ENCODE results near the gene S100G.

Gene S100G

DNA sequence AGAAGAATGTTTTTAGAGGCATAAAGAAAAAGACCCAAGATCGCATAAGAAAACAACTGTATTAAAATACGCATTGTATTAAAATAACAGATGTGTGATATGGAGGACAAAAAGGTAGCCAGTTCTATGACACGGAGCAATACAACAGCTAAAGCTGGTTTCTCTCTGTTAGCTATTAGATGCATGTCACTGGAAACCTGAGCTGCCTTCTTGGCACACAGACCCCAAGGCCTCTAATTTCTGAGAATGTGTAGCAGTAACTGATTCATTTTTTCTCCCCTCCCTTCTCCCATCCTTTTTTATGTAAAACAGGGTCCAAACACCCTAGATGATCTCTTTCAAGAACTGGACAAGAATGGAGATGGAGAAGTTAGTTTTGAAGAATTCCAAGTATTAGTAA, 4.1 kb downstream of the S100G start:
- Histone ChIP-seq H3K79me2 (ENCODE audit: insufficient read depth, low read length) (no peaks in the 10 kb centered on the region), H3K4me1 (ENCODE audit: insufficient read depth, low read length) (no peaks in the 10 kb centered on the region), H2AFZ (ENCODE audit: low read depth, low read length) (no peak overlapping the region), H3K4me3 (ENCODE audit: low read depth in 1 of 2, low read length in 2 of 2) (no peak overlapping the region), H3K27me3 (ENCODE audit: insufficient read depth, low read length, poor library complexity) (no peaks in the 10 kb centered on the region), H3K9ac (ENCODE audit: low read depth, low read length) (no peak overlapping the region), H3K9me3 (ENCODE audit: insufficient read depth, low read length, severe bottlenecking) (no peaks in the 10 kb centered on the region), H4K20me1 (ENCODE audit: insufficient read depth, low read length) (no peaks in the 10 kb centered on the region), H3K27ac (ENCODE audit: low read length) (no peak overlapping the region), H3K36me3 (ENCODE audit: insufficient read depth, low read length) (no peaks in the 10 kb centered on the region), H3K4me2 (ENCODE audit: insufficient read depth, low read length) (no peak overlapping the region)
- no peak for ATAC-seq (ENCODE audit: insufficient read depth, low read depth)
- no peak for DNase-seq
- no peak for TF ChIP-seq EZH2 (IDR thresholded peaks at IDR 0.05; ENCODE audit: borderline replicate concordance, low read depth, low read length, severe bottlenecking)
- TF ChIP-seq, protein P1, sequence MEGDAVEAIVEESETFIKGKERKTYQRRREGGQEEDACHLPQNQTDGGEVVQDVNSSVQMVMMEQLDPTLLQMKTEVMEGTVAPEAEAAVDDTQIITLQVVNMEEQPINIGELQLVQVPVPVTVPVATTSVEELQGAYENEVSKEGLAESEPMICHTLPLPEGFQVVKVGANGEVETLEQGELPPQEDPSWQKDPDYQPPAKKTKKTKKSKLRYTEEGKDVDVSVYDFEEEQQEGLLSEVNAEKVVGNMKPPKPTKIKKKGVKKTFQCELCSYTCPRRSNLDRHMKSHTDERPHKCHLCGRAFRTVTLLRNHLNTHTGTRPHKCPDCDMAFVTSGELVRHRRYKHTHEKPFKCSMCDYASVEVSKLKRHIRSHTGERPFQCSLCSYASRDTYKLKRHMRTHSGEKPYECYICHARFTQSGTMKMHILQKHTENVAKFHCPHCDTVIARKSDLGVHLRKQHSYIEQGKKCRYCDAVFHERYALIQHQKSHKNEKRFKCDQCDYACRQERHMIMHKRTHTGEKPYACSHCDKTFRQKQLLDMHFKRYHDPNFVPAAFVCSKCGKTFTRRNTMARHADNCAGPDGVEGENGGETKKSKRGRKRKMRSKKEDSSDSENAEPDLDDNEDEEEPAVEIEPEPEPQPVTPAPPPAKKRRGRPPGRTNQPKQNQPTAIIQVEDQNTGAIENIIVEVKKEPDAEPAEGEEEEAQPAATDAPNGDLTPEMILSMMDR (IDR thresholded peaks at IDR 0.05; ENCODE audit: borderline replicate concordance, extremely low read depth, low read length, poor library complexity, severe bottlenecking), result no peak

DNA sequence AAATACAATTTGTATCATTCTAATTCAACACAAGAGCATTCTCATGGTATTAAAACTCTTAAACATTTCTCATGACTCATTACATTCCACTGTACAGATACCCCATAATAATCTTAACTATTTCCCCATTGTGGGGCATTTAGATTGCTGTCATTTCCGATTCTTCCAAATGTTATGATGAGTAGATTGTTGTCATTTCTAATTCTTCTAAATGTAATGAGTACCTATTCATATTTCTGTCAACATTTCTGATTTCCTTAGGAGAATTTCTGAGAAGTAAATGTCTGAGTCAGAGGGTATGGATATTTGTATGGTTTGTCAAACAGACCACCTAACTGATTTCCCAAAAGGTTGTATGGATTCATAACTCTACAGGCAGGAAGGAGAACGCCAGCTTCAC, 8.3 kb downstream of the S100G start:
- no peak overlapping the region for H3K27ac ChIP-seq (ENCODE audit: low read length)
- no peak for TF ChIP-seq EZH2 (IDR thresholded peaks at IDR 0.05; ENCODE audit: borderline replicate concordance, low read depth, low read length, severe bottlenecking)
- TF ChIP-seq, protein P1 (IDR thresholded peaks at IDR 0.05; ENCODE audit: borderline replicate concordance, extremely low read depth, low read length, poor library complexity, severe bottlenecking), result no peak
- no peak overlapping the region for H3K4me2 ChIP-seq (ENCODE audit: insufficient read depth, low read length)
- ATAC-seq (ENCODE audit: insufficient read depth, low read depth), result no peak
- no peak overlapping the region for H3K9ac ChIP-seq (ENCODE audit: low read depth, low read length)
- no peaks in the 10 kb centered on the region for H4K20me1 ChIP-seq (ENCODE audit: insufficient read depth, low read length)
- H3K4me3 ChIP-seq (ENCODE audit: low read depth in 1 of 2, low read length in 2 of 2), result no peak overlapping the region
- H3K9me3 ChIP-seq (ENCODE audit: insufficient read depth, low read length, severe bottlenecking), result no peaks in the 10 kb centered on the region
- no peaks in the 10 kb centered on the region for H3K4me1 ChIP-seq (ENCODE audit: insufficient read depth, low read length)
- no peaks in the 10 kb centered on the region for H3K27me3 ChIP-seq (ENCODE audit: insufficient read depth, low read length, poor library complexity)
- no peaks in the 10 kb centered on the region for H3K79me2 ChIP-seq (ENCODE audit: insufficient read depth, low read length)
- no peak for DNase-seq
- no peaks in the 10 kb centered on the region for H3K36me3 ChIP-seq (ENCODE audit: insufficient read depth, low read length)
- no peak overlapping the region for H2AFZ ChIP-seq (ENCODE audit: low read depth, low read length)

DNA sequence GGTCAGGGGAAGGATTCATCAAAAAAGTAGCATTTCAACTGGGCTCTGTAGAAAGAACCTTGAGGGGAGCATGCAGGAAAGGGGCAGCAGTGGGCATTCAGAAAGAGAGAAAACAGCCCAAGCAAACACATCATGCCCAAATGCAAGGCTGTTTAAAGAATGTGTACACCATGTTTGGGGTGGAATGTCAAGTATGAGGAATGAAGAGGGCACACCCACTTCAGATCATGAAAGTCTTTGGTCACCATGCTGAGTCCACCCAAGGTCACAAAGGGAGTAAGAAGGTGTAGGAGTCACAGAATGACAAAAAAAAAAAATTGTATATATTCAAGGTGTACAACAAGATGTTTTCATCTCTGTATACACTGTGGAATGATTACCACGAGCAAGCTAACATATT, 9.4 kb downstream of the S100G start:
- DNase-seq, result no peak
- H3K9me3 ChIP-seq (ENCODE audit: insufficient read depth, low read length, severe bottlenecking), result no peaks in the 10 kb centered on the region
- no peak overlapping the region for H2AFZ ChIP-seq (ENCODE audit: low read depth, low read length)
- H3K4me2 ChIP-seq (ENCODE audit: insufficient read depth, low read length), result no peak overlapping the region
- H4K20me1 ChIP-seq (ENCODE audit: insufficient read depth, low read length), result no peaks in the 10 kb centered on the region
- TF ChIP-seq EZH2 (IDR thresholded peaks at IDR 0.05; ENCODE audit: borderline replicate concordance, low read depth, low read length, severe bottlenecking), result no peak
- TF ChIP-seq, protein P1 (IDR thresholded peaks at IDR 0.05; ENCODE audit: borderline replicate concordance, extremely low read depth, low read length, poor library complexity, severe bottlenecking), result no peak
- no peaks in the 10 kb centered on the region for H3K79me2 ChIP-seq (ENCODE audit: insufficient read depth, low read length)
- no peak for ATAC-seq (ENCODE audit: insufficient read depth, low read depth)
- H3K4me1 ChIP-seq (ENCODE audit: insufficient read depth, low read length), result no peaks in the 10 kb centered on the region
- no peak overlapping the region for H3K4me3 ChIP-seq (ENCODE audit: low read depth in 1 of 2, low read length in 2 of 2)
- H3K27ac ChIP-seq (ENCODE audit: low read length), result no peak overlapping the region
- H3K27me3 ChIP-seq (ENCODE audit: insufficient read depth, low read length, poor library complexity), result no peaks in the 10 kb centered on the region
- no peak overlapping the region for H3K9ac ChIP-seq (ENCODE audit: low read depth, low read length)
- H3K36me3 ChIP-seq (ENCODE audit: insufficient read depth, low read length), result no peaks in the 10 kb centered on the region

DNA sequence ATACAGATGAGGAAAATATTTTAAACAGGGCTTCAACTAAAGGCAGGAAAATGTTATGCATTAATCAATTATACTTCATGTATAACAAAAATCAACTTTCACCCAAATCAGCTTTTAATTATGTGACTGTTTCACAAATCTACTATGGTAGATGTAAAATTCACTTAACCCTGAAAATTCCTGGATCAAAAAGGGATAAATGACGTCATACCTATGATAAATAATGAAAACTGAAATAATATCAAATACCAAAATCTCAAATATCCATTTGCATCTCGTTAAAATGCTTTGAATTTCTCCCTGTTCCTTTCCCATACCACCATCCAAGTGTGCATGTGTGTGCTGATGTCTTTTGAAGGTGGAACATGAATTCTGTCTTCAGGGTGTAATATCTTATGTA, 11.5 kb downstream of the S100G start:
- H3K4me2 ChIP-seq (ENCODE audit: insufficient read depth, low read length), result no peak overlapping the region
- H2AFZ ChIP-seq (ENCODE audit: low read depth, low read length), result no peak overlapping the region
- H4K20me1 ChIP-seq (ENCODE audit: insufficient read depth, low read length), result no peaks in the 10 kb centered on the region
- no peaks in the 10 kb centered on the region for H3K27me3 ChIP-seq (ENCODE audit: insufficient read depth, low read length, poor library complexity)
- H3K9me3 ChIP-seq (ENCODE audit: insufficient read depth, low read length, severe bottlenecking), result no peaks in the 10 kb centered on the region
- H3K79me2 ChIP-seq (ENCODE audit: insufficient read depth, low read length), result no peaks in the 10 kb centered on the region
- no peak overlapping the region for H3K27ac ChIP-seq (ENCODE audit: low read length)
- DNase-seq, result no peak
- TF ChIP-seq, protein P1 (IDR thresholded peaks at IDR 0.05; ENCODE audit: borderline replicate concordance, extremely low read depth, low read length, poor library complexity, severe bottlenecking), result no peak
- no peak for TF ChIP-seq EZH2 (IDR thresholded peaks at IDR 0.05; ENCODE audit: borderline replicate concordance, low read depth, low read length, severe bottlenecking)
- H3K4me1 ChIP-seq (ENCODE audit: insufficient read depth, low read length), result no peaks in the 10 kb centered on the region
- H3K4me3 ChIP-seq (ENCODE audit: low read depth in 1 of 2, low read length in 2 of 2), result no peak overlapping the region
- H3K36me3 ChIP-seq (ENCODE audit: insufficient read depth, low read length), result peaks cover 11% of the 10 kb centered on the region; the same call in 1 of the 2 replicates
- ATAC-seq (ENCODE audit: insufficient read depth, low read depth), result no peak
- no peak overlapping the region for H3K9ac ChIP-seq (ENCODE audit: low read depth, low read length)

All from DND-41 (cell line).